HCT116 (cell line): ENCODE results near the gene IQCH. TPM values are rescaled to one million over a fixed set of nuclear protein-coding genes. Genes with fewer than 3 reads are reported as not detected.
"Not testable (repeated sequence)": the region's sequence is repeated elsewhere in the genome, so short reads cannot be mapped to it uniquely, and the experiment has no call there.

Experiments used
- ATAC-seq: fragments of 200-7000 bp; cut with Tn5 transposase; 2 replicates; pipeline ENCODE4 v1.9.1; 2020; ENCODE audit warnings: mild to moderate bottlenecking, moderate library complexity
- BruUV-seq: library from RNA; stranded (reverse); fragments of 400-500 nt; replicated peaks from 2 replicates; lab custom pipeline; 2021; lab: Mats Ljungman, UMichigan
- CTCF ChIA-PET: fragments of 300-600 bp; sonication (Branson Sonifier 250); formaldehyde crosslinking; loops from one replicate; lab custom pipeline; 2021; ENCODE audit warnings: antibody characterized with exemption; lab: Charles Lee
- POLR2A ChIA-PET: fragments of 300-600, 350-600 bp; sonication (Branson Sonifier 250); formaldehyde crosslinking; loops from one replicate; lab custom pipeline; 2021; ENCODE audit warnings: antibody characterized with exemption; lab: Charles Lee
- RAD21 ChIA-PET, 2 experiments: fragments of 300-600 bp; sonication (Branson Sonifier 250); formaldehyde crosslinking; loops; one replicate each; lab custom pipeline; 2023; ENCODE audit warnings: low total read pairs in 2 of 2; ENCODE audit not compliant: uncharacterized antibody in 2 of 2, unreplicated experiment in 2 of 2, low non-redundant PET in 1 of 2; lab: Charles Lee
- DNase-seq: peaks from one replicate; pipeline ENCODE4 v3.0.0-alpha.2; 2010; ENCODE audit warnings: low read depth, low spot score
- H2AFZ ChIP-seq: fragments of 200-600 bp; shearing (Covaris generic), sonication (generic); 2 replicates; pipeline ENCODE4 v1.6.1; 2017; ENCODE audit warnings: low read depth, mixed run types, mixed read lengths, antibody characterized with exemption, low read length; ENCODE audit not compliant: poor library complexity, severe bottlenecking
- H3K27ac ChIP-seq: 2 replicates; pipeline ENCODE4 v1.5.1; 2012; ENCODE audit warnings: low read depth, low read length
- H3K27me3 ChIP-seq: fragments of 200-600 bp; sonication (generic); 2 replicates; pipeline ENCODE4 v1.6.1; 2016; ENCODE audit warnings: mixed run types, low read length, mixed read lengths; ENCODE audit not compliant: insufficient read depth
- H3K36me3 ChIP-seq, 2 experiments: fragments of 200-500 bp in 1 of 2; fragments of 200-600 bp in 1 of 2; sonication (Bioruptor generic) in 1 of 2; sonication (generic) in 1 of 2; 2 replicates each; pipeline versions ENCODE4 v1.5.1 to v1.6.1; 2014 to 2016; ENCODE audit warnings: low read length in 2 of 2, inconsistent platforms in 1 of 2, mixed read lengths in 1 of 2, mixed run types in 1 of 2; ENCODE audit not compliant: insufficient read depth in 2 of 2, control insufficient read depth in 1 of 2
- H3K4me1 ChIP-seq, 2 experiments: fragments of 200-600 bp in 1 of 2; sonication (generic) in 1 of 2; 2 replicates each; pipeline versions ENCODE4 v1.5.1 to v1.6.1; 2012 to 2017; ENCODE audit warnings: low read length in 2 of 2, inconsistent platforms in 1 of 2, mild to moderate bottlenecking in 1 of 2, mixed read lengths in 1 of 2, mixed run types in 1 of 2, moderate library complexity in 1 of 2; ENCODE audit not compliant: insufficient read depth in 2 of 2, control insufficient read depth in 1 of 2
- H3K4me2 ChIP-seq: fragments of 200-600 bp; sonication (generic); 2 replicates; pipeline ENCODE4 v1.6.1; 2017; ENCODE audit warnings: mixed run types, low read length, mixed read lengths
- H3K4me3 ChIP-seq, 2 experiments: fragments of 200-600 bp in 1 of 2; sonication (generic) in 1 of 2; replicated peaks in 1 of 2; 2 replicates each; pipeline ENCODE4 v1.5.1; 2011 to 2016; ENCODE audit warnings: low read length in 2 of 2, control low read depth in 1 of 2, low read depth in 1 of 2, mild to moderate bottlenecking in 1 of 2, mixed read lengths in 1 of 2, mixed run types in 1 of 2
- H3K79me2 ChIP-seq: fragments of 200-600 bp; sonication (generic); 2 replicates; pipeline ENCODE4 v1.6.1; 2017; ENCODE audit warnings: mild to moderate bottlenecking, mixed run types, low read length, moderate library complexity, mixed read lengths; ENCODE audit not compliant: insufficient read depth
- H3K9ac ChIP-seq: fragments of 200-600 bp; sonication (generic); 2 replicates; pipeline ENCODE4 v1.6.1; 2016; ENCODE audit warnings: low read length, mixed read lengths
- H3K9me2 ChIP-seq: fragments of 200-600 bp; sonication (generic), shearing (Covaris generic); 2 replicates; pipeline ENCODE4 v1.6.1; 2017; ENCODE audit warnings: mixed run types, mild to moderate bottlenecking, moderate library complexity; ENCODE audit not compliant: insufficient read depth
- H3K9me3 ChIP-seq, 2 experiments: fragments of 200-500 bp in 1 of 2; fragments of 200-600 bp in 1 of 2; sonication (Bioruptor generic) in 1 of 2; sonication (generic) in 1 of 2; 2 replicates each; pipeline ENCODE4 v1.6.1; 2014 to 2017; ENCODE audit warnings: low read length in 2 of 2, mixed read lengths in 2 of 2, inconsistent platforms in 1 of 2, low read depth in 1 of 2, mild to moderate bottlenecking in 1 of 2, mixed run types in 1 of 2, moderate library complexity in 1 of 2; ENCODE audit not compliant: control insufficient read depth in 1 of 2, insufficient read depth in 1 of 2
- H4K20me1 ChIP-seq: fragments of 200-600 bp; sonication (generic), shearing (Covaris generic); 2 replicates; pipeline ENCODE4 v1.6.1; 2017; ENCODE audit warnings: mixed run types, mild to moderate bottlenecking, moderate library complexity; ENCODE audit not compliant: insufficient read depth
- ATF3 ChIP-seq: IDR thresholded peaks from 2 replicates; pipeline ENCODE4 v1.6.1; 2012
- CEBPB ChIP-seq: IDR thresholded peaks from 2 replicates; pipeline ENCODE4 v1.6.1; 2012; ENCODE audit warnings: low read depth
- CTCF ChIP-seq, 3 experiments: fragments of 200-600 bp in 1 of 3; sonication (generic) in 1 of 3; IDR thresholded peaks in 2 of 3; conservative IDR thresholded peaks in 1 of 3; 2 replicates each; pipeline ENCODE4 v1.5.1; 2012 to 2017; ENCODE audit warnings: low read depth in 2 of 3, low read length in 2 of 3, antibody characterized with exemption in 1 of 3, borderline replicate concordance in 1 of 3, control low read depth in 1 of 3, mild to moderate bottlenecking in 1 of 3, mixed read lengths in 1 of 3, mixed run types in 1 of 3, moderate library complexity in 1 of 3; ENCODE audit not compliant: insufficient read depth in 1 of 3
- EGR1 ChIP-seq: IDR thresholded peaks from 2 replicates; pipeline ENCODE4 v1.6.1; 2012; ENCODE audit warnings: low read depth
- FOSL1 ChIP-seq: IDR thresholded peaks from 2 replicates; pipeline ENCODE4 v1.6.1; 2012; ENCODE audit warnings: low read depth
- JUND ChIP-seq: IDR thresholded peaks from 2 replicates; pipeline ENCODE4 v1.6.1; 2012
- MAX ChIP-seq: IDR thresholded peaks from 2 replicates; pipeline ENCODE4 v1.6.1; 2012
- POLR2A ChIP-seq: IDR thresholded peaks from 2 replicates; pipeline ENCODE4 v1.7.0; 2011; ENCODE audit warnings: borderline replicate concordance; ENCODE audit not compliant: insufficient read depth, insufficient read length; ENCODE audit errors: extremely low read depth
- POLR2AphosphoS5 ChIP-seq: IDR thresholded peaks from 2 replicates; pipeline ENCODE4 v1.6.1; 2011; ENCODE audit warnings: mild to moderate bottlenecking, low read depth, low read length, moderate library complexity
- RAD21 ChIP-seq: IDR thresholded peaks from 2 replicates; pipeline ENCODE4 v1.6.1; 2012; ENCODE audit warnings: low read depth, mild to moderate bottlenecking
- REST ChIP-seq: IDR thresholded peaks from 2 replicates; pipeline ENCODE4 v1.6.1; 2012; ENCODE audit warnings: low read depth
- SP1 ChIP-seq: IDR thresholded peaks from 2 replicates; pipeline ENCODE4 v1.6.1; 2012; ENCODE audit warnings: low read depth
- ZBTB33 ChIP-seq: IDR thresholded peaks from 2 replicates; pipeline ENCODE4 v1.6.1; 2011; ENCODE audit warnings: mild to moderate bottlenecking, low read length, moderate library complexity; ENCODE audit not compliant: insufficient replicate concordance; ENCODE audit errors: extremely low read depth
- ZFX ChIP-seq: fragments of 450-650 bp; IDR thresholded peaks from 2 replicates; pipeline ENCODE4 v1.6.1; 2017
- intact Hi-C: fragments of 100-400 bp; cut with micrococcal nuclease; formaldehyde crosslinking; loops from 2 replicates; pipeline ENCODE4 v1.10.0; 2022
- total RNA-seq: library from RNA; stranded (reverse); gene quantifications from one replicate; pipeline ENCODE4 v1.2.1, GENCODE V29; 2021; ENCODE audit not compliant: unreplicated experiment

Gene IQCH
- total RNA-seq, 1 experiment from 2014 or later = 4.6 TPM

GRCh38 chr15:67446449-67446848 is 191.9 kb downstream of the IQCH start:
- POLR2A ChIA-PET = no interaction called here
- no peaks in the 10 kb centered on the region for H3K79me2 ChIP-seq
- RAD21 ChIA-PET = no interaction called here
- DNase-seq = no peak
- CTCF ChIA-PET = no interaction called here
- H3K9ac ChIP-seq = no peak overlapping the region
- H3K27me3 ChIP-seq = no peaks in the 10 kb centered on the region
- TF ChIP-seq MAX (no peak), EGR1 (no peak), SP1 (no peak), CTCF (IDR thresholded peaks at IDR 0.05 in 2 of 3, conservative IDR thresholded peaks at IDR 0.05 in 1 of 3; ENCODE audit: borderline replicate concordance in 1 of 3, insufficient read depth in 1 of 3, low read depth in 2 of 3, low read length in 2 of 3) (no peak), POLR2A (no peak), RAD21 (no peak), ZFX (no peak), ZBTB33 (no peak), CEBPB (no peak), POLR2AphosphoS5 (no peak), JUND (no peak), FOSL1 (no peak), ATF3 (no peak), REST (no peak)
- no peak overlapping the region for H3K4me3 ChIP-seq
- no peak overlapping the region for H3K27ac ChIP-seq
- H3K36me3 ChIP-seq = no peaks in the 10 kb centered on the region
- H3K9me2 ChIP-seq = no peaks in the 10 kb centered on the region
- H4K20me1 ChIP-seq = no peaks in the 10 kb centered on the region
- intact Hi-C loops = no loop called here
- H2AFZ ChIP-seq = no peak overlapping the region
- H3K9me3 ChIP-seq = no peaks in the 10 kb centered on the region
- BruUV-seq = no TSS peak
- no peaks in the 10 kb centered on the region for H3K4me1 ChIP-seq
- ATAC-seq = no peak
- H3K4me2 ChIP-seq = no peak overlapping the region

- H3K36me3 ChIP-seq, H3K4me3 ChIP-seq, POLR2A ChIA-PET, ATAC-seq, H3K27ac ChIP-seq, H2AFZ ChIP-seq, H3K4me1 ChIP-seq, DNase-seq, H3K4me2 ChIP-seq, H3K79me2 ChIP-seq, H4K20me1 ChIP-seq, H3K9ac ChIP-seq, RAD21 ChIA-PET, intact Hi-C loops, BruUV-seq, H3K9me2 ChIP-seq, H3K27me3 ChIP-seq, H3K9me3 ChIP-seq: not testable (repeated sequence)
- CTCF ChIA-PET = interaction anchor here (0.8 kb wide), 1 partner anchor 8 kb away, joined by 3 read pairs; no protein-coding TSS in a partner anchor
These were observed 193.8 kb downstream of the IQCH start for GRCh38 chr15:67448372-67448771.
